KOPT-K1 (cell line): ENCODE measurements around the gene PLEKHM2.
"Not testable (repeated sequence)": the region's sequence is repeated elsewhere in the genome, so short reads cannot be mapped to it uniquely, and the experiment has no call there.

Experiments
- H3K27ac ChIP-seq: fragments of 200-600 bp; sonication (generic); 2 replicates; pipeline ENCODE4 v1.5.1; 2016; ENCODE audit warnings: antibody characterized with exemption, mild to moderate bottlenecking, low read depth, low read length; ENCODE audit not compliant: poor library complexity, severe bottlenecking
- H3K36me3 ChIP-seq: fragments of 200-600 bp; sonication (generic); 2 replicates; pipeline ENCODE4 v1.5.1; 2017; ENCODE audit warnings: antibody characterized with exemption, mild to moderate bottlenecking, low read length, moderate library complexity; ENCODE audit not compliant: insufficient read depth
- H3K9me3 ChIP-seq: fragments of 200-600 bp; sonication (generic); 2 replicates; pipeline ENCODE4 v1.5.1; 2017; ENCODE audit warnings: antibody characterized with exemption, low read length, mild to moderate bottlenecking; ENCODE audit not compliant: insufficient read depth, poor library complexity, severe bottlenecking

Gene PLEKHM2

GRCh38 chr1:15683345-15684039 lies 628 bp upstream of the PLEKHM2 start:
- no peaks in the 10 kb centered on the region for H3K36me3 ChIP-seq
- H3K27ac ChIP-seq = peak overlapping the region; percentile 83
- H3K9me3 ChIP-seq = no peaks in the 10 kb centered on the region

DNA sequence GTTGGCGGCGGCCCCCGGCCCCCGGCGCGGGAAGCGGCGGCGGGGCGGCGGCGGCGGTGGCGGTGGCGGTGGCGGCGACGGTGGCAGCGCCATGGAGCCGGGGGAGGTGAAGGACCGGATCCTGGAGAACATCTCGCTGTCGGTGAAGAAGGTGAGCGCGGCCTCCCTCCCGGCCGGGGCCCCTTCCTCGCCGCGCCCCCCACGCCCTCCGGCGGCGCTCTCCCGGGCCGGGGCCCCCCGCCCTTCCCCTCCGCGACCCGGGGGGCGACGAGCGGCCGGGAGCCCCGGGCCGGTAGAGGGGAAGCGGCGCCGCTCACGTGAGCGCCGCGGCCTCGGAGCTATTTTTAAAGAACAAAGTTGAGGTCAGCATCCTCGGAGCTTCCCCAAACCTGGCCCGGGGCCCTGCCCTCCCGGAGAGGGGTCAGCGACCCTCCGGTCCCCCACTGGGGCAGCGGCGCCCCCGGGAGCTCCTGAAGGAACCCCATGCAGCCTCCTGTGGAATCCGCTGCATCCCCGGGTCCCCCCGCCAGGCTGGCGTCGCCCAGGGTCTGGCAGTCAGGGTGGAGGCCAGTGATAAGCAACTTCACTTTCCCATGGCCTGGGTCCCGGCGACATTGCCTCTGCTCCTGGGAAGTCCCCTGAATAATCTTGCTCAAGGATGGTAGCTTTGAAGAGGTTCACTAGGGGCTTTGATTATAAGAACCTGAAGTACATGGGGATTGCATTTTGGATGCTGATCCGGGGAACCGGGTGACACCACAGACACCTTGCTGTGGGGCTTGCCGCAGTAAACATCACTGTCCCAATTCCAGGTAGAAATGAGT lies 560 bp downstream of the PLEKHM2 start:
- Histone ChIP-seq H3K9me3 (no peaks in the 10 kb centered on the region), H3K27ac (peak overlapping the region; percentile 83), H3K36me3 (peaks cover 5% of the 10 kb centered on the region; the same call in 1 of the 2 replicates)

DNA sequence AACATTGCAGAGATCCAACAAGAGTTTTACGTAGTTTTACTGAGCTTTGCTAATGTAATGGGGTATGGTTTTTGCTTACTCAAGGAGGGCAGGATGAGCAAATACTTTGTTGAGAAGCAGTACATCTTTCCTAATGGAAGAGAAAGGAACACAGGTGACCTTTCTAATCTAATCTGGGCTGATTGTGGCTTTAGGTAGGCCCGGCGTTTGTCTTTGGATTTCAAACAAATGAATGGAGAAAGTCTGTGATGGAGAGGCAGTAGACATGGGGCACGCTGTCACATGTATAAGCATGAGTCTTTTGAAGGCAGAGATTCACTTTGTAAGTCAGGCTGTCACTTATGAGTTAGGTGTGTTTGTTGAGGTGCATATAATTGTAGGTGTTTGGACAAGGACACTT lies 1.7 kb downstream of the PLEKHM2 start:
- Histone ChIP-seq H3K9me3 (no peaks in the 10 kb centered on the region), H3K36me3 (peaks cover 5% of the 10 kb centered on the region; the same call in 1 of the 2 replicates), H3K27ac (no peak overlapping the region)

GRCh38 chr1:15687446-15687845 lies 3.3 kb downstream of the PLEKHM2 start:
- Histone ChIP-seq H3K36me3 (peaks cover 5% of the 10 kb centered on the region; the same call in 1 of the 2 replicates), H3K9me3 (no peaks in the 10 kb centered on the region), H3K27ac (no peak overlapping the region)

DNA sequence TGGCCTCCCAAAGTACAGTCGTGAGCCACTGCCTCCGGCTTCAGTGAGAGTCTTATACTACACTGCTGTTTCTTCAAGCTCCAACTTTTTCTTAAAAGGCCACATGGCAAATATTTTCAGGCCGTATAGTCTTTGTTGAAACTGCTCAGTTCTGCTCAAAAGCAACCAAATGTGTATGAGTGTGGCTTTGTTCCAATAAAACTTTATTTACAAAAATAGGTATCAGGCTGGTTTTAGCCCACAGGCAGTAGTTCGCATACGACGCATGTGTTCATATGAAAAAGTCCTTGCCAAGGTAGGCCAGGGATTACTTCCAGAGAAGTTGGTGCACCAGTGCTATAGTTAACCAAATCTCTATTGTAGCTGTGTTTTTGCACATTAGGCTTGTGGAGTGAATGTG lies 6.2 kb downstream of the PLEKHM2 start:
- Histone ChIP-seq H3K9me3 (no peaks in the 10 kb centered on the region), H3K27ac (no peak overlapping the region), H3K36me3 (peaks cover 5% of the 10 kb centered on the region; the same call in 1 of the 2 replicates)

DNA sequence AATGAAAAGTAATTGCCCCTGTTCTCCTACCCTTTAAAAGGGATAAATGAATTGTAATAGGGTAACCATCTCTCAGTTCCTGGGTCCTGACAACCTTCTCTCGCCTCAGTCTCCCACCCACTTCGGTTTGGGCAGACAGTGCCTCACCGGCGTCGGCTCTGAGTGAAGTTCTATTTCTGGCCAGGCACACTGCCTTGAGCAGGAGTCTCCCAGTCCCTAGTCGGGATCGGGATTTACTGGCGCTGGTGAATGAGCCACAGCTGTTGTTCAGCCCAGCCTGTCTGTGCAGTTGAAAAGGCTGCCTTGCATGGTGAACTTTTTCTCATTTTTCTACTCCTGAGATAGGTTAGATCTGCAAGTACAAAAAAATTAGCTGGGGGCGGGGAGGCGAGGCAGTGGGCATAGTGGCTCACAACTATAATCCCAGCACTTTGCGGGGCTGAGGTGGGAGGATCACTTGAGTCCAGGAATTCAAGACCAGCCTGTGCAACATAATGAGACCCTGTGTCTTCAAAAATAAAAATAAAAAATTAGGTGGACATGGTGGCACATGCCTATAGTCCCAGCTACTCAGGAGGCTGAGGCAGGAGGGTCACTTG lies 7.4 kb downstream of the PLEKHM2 start:
- Histone ChIP-seq H3K9me3 (no peaks in the 10 kb centered on the region), H3K36me3 (peaks cover 10% of the 10 kb centered on the region; the same call in 1 of the 2 replicates), H3K27ac (no peak overlapping the region)

DNA sequence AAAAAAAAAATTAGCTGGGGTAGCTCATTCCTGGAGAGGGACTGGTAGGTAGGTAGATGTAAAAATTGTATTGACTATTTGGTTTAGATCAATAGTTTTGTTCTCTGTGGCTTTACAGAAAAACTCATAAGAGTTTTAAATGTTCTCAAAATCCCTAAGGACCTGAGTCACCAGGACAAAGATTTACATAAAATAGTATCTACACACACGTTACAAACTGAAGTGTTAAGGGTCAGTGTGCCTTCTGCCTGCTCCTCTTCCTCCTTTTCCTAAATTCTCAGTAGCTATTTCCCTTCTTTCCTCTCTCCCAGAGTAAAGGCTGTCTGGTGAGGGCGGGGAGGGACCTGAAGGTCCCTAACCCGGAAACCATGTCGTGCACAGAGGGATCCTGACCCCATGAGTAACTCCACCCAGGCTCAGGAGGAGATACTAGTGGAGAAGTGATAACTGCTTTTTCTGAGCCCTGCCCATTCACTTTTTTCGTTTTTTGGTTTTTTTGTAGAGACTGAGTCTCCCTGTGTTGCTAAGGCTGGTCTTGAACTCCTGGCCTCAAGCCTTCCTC lies 8.1 kb downstream of the PLEKHM2 start:
- H3K27ac ChIP-seq = no peak overlapping the region
- no peaks in the 10 kb centered on the region for H3K9me3 ChIP-seq

DNA sequence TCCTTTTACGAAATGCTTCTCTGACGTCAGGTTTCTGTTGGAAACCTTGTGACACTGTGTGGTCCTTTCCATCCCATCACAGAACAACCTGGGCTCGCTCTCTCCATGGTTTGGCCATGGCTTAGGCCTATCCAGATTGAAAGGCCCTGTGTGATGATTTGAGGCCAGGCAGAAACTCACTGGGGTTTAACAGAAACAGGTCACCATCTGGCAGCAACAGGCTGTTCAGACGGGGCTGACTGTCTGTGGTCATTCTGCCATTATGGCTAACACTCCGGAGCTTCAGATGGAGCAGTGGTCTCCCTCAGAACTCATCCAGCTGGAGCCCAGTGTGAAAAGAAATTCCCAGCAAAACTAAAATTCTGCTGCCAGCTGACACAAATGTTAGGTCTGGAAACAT lies 9.3 kb downstream of the PLEKHM2 start:
- Histone ChIP-seq H3K27ac (no peak overlapping the region), H3K9me3 (no peaks in the 10 kb centered on the region), H3K36me3 (peaks cover 12% of the 10 kb centered on the region; the same call in 1 of the 2 replicates)

More for the DNA sequence above, 8.1 kb downstream of the PLEKHM2 start:
- H3K36me3 ChIP-seq = peaks cover 12% of the 10 kb centered on the region; the same call in 1 of the 2 replicates

DNA sequence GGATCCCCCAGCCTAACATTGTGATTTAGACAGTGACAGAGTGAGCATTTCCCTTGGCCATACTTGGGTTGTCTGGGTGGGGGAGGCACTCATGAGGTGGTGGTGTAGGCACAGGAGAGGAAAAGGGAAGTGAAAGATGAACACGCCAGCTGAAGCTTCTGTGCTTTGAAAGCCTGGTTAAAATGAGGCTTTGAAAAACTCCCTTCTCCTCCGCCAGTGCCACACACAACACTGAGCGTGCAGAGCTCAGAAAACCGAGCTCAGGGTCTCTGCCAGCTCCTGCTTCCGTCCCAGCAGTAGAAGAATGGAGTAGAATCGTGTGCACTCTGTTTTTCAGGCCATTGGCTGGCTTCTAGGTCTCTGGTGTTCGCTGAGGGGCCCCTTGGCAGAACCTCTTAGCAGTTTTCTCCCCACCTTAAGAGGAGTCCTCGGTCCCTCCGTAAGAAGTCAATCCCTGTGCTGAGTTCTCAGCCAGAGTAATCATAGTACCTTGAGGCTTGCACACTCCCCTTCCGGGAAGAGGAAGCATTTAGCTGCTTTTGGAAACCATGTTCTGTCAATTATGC lies 12.9 kb downstream of the PLEKHM2 start:
- Histone ChIP-seq H3K9me3 (no peaks in the 10 kb centered on the region), H3K27ac (no peak overlapping the region), H3K36me3 (peaks cover 7% of the 10 kb centered on the region; the same call in 1 of the 2 replicates)

DNA sequence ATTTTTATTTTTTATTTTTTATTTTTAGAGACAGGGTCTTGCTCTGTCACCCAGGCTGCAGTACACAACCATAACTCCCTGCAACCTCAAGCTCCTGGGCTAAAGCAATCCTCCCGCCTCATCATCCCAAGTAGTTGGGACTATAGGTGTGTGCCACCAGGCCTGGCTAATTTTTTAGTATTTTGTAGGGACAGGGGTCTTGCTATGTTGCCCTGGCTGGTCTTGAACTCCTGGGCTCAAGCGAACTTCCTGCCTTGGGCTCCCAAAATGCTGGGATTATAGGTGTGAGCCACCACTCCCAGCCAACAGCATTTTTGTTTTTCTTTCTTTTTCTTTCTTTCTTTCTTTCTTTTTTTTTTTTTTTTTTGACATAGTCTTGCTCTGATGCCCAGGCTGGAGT lies 14.1 kb downstream of the PLEKHM2 start:
- Histone ChIP-seq H3K27ac (no peak overlapping the region), H3K9me3 (no peaks in the 10 kb centered on the region), H3K36me3 (peaks cover 7% of the 10 kb centered on the region; the same call in 1 of the 2 replicates)

DNA sequence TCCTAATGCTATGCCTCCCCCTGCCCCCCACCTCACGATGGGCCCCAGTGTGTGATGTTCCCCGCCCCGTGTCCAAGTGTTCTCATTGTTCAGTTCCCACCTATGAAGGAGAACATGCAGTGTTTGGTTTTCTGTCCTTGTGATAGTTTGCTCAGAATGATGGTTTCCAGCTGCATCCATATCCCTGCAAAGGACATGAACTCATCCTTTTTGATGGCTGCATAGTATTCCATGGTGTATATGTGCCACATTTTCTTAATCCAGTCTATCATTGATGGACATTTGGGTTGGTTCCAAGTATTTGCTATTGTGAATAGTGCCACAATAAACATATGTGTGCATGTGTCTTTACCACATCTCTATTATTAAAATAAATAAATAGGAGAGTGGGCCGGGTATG lies 15.2 kb downstream of the PLEKHM2 start:
- H3K27ac ChIP-seq, H3K9me3 ChIP-seq, H3K36me3 ChIP-seq: not testable (repeated sequence)

GRCh38 chr1:15700508-15700907 lies 16.4 kb downstream of the PLEKHM2 start:
- H3K27ac ChIP-seq = no peak overlapping the region
- no peaks in the 10 kb centered on the region for H3K9me3 ChIP-seq
- peaks cover 10% of the 10 kb centered on the region; the same call in 1 of the 2 replicates for H3K36me3 ChIP-seq

DNA sequence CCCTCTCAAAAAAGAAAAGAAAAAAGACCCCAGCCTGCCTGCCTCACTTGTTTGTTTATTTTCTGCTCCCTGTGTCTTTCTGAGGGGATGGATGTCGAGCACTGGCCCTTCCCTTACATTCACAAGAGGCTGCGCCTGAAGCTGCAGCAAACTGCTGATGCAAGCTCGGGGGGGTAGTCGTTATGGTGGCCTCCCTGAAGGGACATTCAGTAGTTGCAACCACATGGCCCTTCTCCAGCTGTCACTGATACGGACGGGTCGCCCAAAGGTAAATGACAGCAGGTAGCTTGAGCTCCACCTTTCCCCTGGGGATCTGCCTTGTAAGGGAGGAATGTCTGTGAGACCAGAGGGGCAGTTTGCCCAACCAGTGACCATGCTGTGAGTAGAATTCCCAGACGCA lies 17.7 kb downstream of the PLEKHM2 start:
- H3K36me3 ChIP-seq = peaks cover 11% of the 10 kb centered on the region; the same call in 1 of the 2 replicates
- no peak overlapping the region for H3K27ac ChIP-seq
- H3K9me3 ChIP-seq = no peaks in the 10 kb centered on the region

DNA sequence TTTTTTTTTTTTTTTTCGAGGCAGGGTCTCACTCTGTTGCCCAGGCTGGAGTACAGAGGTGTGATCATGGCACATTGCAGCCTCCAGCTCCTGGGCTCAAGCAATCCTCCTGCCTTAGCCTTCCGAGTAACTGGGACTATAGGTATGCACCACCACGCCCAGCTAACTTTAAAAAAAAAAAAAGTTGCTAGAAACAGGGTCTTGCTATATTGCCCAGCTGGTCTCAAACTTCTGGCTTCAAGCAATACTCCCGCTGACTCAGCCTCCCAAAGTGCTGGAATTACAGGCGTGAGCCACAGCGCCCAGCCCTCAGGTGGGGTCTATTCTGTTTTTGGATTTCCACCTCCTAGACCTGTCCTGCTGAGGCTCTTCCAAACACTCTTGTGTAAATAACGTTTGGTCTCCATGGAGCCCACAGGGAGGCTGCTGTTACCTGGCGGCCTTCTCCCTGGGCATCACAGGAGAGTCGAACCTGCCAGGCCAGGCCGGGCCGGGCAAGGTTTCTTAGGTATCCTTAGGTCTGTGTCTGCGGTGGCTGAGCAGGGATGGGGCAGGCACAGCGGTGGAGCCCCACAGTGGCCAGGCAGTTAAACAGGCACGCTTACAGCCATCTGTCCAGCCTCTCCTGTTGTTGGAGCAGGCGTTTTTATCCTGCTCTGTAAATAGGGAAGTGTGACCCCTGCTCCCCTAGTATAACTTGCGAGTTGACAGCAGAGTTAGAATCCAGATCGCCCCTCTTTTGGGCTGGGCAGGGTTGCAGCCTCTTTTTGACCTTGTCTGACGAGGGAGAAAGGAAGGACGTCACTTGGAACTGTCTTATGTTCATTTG lies 18.8 kb downstream of the PLEKHM2 start:
- no peaks in the 10 kb centered on the region for H3K9me3 ChIP-seq
- H3K27ac ChIP-seq = no peak overlapping the region
- peaks cover 11% of the 10 kb centered on the region; the same call in 1 of the 2 replicates for H3K36me3 ChIP-seq
